T-helper 22 cell (primary cell): ENCODE data around the gene TRIM15.
"Not testable (repeated sequence)": the region's sequence is repeated elsewhere in the genome, so short reads cannot be mapped to it uniquely, and the experiment has no call there.

Experiments
- DNase-seq: peaks from one replicate; pipeline ENCODE4 v3.0.0-alpha.2; 2020; ENCODE audit warnings: low read depth

Gene TRIM15

GRCh38 chr6:30163918-30164654 lies 740 bp downstream of the TRIM15 start:
- no peak for DNase-seq

- no peak for DNase-seq
These were observed 1.4 kb downstream of the TRIM15 start for GRCh38 chr6:30164714-30165113.

- not testable (repeated sequence) for DNase-seq
These were observed 1.9 kb downstream of the TRIM15 start for GRCh38 chr6:30165238-30165637.

- no peak for DNase-seq
These were observed 3.8 kb downstream of the TRIM15 start for GRCh38 chr6:30167101-30167500.

- DNase-seq = no peak
These were observed 5.4 kb downstream of the TRIM15 start for GRCh38 chr6:30168741-30169140.

GRCh38 chr6:30169658-30170614 lies 6.6 kb downstream of the TRIM15 start:
- no peak for DNase-seq

- DNase-seq = no peak
These were observed 8.5 kb downstream of the TRIM15 start for GRCh38 chr6:30171677-30172471.

GRCh38 chr6:30172681-30173080 lies 9.3 kb downstream of the TRIM15 start:
- DNase-seq = no peak

- DNase-seq = no peak
These were observed 12.4 kb downstream of the TRIM15 start for GRCh38 chr6:30175765-30176164.

GRCh38 chr6:30178837-30179236 lies 15.5 kb downstream of the TRIM15 start:
- no peak for DNase-seq

GRCh38 chr6:30180145-30180544 lies 16.8 kb downstream of the TRIM15 start:
- no peak for DNase-seq

GRCh38 chr6:30184417-30185031 lies 21.2 kb downstream of the TRIM15 start:
- DNase-seq = no peak

GRCh38 chr6:30185846-30186484 lies 22.6 kb downstream of the TRIM15 start:
- no peak for DNase-seq

GRCh38 chr6:30188541-30188940 lies 25.2 kb downstream of the TRIM15 start:
- DNase-seq = no peak

- DNase-seq = no peak
These were observed 28.7 kb downstream of the TRIM15 start for GRCh38 chr6:30192076-30192475.

GRCh38 chr6:30194797-30195690 lies 31.7 kb downstream of the TRIM15 start:
- DNase-seq = no peak

- no peak for DNase-seq
These were observed 32.6 kb downstream of the TRIM15 start for GRCh38 chr6:30195951-30196350.

GRCh38 chr6:30196376-30196775 lies 33.0 kb downstream of the TRIM15 start:
- DNase-seq = no peak

- no peak for DNase-seq
These were observed 35.1 kb downstream of the TRIM15 start for GRCh38 chr6:30198166-30199084.
